Measurements from ENCODE around the gene ROCK1.
A peak's percentile ranks its signal among the peaks of the same experiment; 100 is the strongest.
"Not testable (repeated sequence)": the region's sequence is repeated elsewhere in the genome, so short reads cannot be mapped to it uniquely, and the experiment has no call there.

Gene ROCK1

DNA sequence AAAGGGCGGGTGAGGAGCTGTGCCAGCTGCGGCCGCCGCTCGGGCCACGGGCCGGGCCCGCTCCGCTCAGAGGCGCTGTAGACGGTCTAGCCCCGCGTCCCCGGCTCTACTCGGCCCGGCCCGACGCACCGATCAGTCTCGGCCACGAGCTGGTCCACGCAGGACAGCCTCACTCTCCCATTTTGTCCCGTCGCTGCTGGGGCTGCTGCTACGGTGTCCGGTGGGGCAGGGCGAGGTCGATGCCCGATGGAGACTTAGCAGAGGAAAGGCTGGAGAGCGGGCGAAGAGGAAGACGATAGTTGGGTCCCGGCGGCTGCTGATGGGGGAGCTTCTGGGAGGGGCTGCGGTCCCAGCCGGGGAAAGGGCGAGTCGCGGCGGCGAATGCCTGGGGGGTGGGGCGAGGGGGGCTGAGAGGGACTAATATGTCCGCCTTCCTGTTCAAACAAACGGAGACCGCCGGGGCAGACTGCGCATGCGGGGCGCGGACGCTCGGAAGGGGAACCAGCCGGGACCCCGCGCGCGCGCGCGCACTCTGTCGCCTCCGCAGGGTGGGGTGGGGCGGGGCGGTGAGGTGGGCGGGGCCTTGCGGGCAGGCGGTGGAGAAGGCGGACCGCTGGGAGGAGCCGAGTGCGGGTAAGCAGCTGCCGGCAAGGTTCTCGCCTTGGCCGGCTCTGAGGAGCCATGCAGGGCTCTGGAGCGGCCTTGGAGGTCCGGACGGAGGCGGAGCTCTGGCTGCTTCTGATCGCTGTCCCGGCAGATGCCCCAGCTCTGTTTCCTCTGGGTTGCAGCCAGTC, at the start of gene ROCK1:
Gene ROCK1, minus strand, starts transcription at position 468 of the 794 bp plus-strand sequence. CDS start 903 bp downstream, outside the sequence.
- peak; percentile 99 for DNase-seq

DNA sequence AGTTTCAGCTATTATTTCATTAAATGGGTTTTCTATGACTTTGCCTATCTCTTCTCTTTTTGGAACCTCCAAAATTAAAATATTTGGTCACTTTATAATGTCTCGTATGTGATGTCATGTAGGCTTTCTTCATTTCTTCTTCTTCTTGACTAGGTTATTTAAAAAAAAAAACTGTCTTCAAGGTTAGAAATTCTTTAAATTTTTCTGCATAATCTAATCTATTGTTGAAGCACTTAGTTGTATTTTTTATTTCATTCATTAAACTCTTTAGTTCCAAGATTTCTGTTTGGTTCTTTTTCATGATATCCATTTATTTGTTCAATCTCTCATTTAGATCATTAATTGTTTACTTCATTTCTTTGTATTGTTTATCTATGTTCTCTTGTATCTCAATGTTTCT, 43.8 kb upstream of the ROCK1 start:
- DNase-seq: no peak

DNA sequence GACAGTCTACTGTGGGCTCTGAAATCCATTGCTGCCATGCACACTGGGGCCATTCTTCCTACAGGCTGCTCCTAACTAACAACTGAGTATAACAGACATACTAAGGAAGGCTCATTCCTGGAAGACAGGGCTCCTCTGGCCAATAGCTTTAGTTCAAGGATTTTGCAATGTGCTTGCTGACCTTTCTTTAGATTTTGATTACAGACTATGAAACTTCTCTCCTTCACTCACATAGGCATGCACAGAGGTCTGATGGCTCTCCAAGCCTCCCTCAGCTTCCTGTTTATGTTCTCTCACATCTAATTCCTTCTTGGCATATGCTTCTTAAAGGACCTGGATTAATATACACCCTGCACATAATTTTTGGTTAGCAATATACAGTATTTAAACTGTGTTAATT, 34.4 kb upstream of the ROCK1 start:
- no peak for DNase-seq

DNA sequence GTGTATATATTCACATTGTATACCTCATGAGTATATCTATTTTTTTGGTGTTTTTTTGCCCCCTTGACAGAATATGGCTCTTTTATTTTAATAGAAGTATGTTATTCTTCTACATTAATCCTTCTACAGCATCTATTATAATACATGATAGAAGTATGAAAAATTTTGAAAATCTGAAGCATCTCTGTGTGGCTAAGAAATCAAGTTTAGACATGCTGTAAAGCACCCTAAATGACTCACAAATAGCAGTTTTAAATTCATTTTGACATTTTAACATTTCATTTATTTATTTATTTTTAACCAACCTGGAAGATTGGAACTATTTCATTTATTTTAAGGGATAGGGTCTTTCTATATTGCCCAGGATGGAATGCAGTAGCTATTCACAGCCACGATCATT, 33.8 kb upstream of the ROCK1 start:
- no peak for DNase-seq

DNA sequence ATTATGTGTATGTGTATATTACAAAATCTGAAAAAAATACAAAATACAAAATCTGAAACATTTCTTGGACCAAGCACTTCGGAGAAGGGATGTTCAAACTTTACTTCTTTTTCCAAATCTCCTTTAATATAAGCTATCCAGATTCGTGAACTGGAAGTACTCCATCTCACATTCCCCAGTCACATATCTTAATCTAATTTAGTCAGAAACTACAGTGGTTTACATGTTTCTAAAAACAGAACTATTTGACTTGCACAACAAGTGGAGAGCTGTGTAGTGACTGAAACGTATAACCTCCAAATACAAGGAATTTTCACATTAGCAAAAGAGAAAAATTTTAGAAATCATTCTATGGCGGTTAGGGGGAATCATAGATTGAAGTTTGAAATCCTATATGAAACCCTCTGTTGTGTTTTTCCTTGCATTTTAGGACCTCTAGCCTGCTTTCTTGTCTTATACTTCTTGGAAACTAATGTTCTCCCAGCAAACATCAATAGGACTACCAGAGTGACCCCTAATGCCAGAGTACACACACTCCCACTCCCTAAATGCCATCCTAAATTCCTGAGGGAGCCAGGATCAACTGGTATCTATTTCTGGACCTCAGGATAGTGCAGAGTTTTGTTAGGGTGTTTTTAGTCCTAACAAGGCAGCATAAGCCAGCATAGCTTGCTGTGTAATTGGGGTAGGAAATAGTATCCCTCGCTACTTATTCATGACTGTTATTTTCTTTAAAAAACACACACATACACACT, 30.2 kb upstream of the ROCK1 start:
- no peak for DNase-seq

DNA sequence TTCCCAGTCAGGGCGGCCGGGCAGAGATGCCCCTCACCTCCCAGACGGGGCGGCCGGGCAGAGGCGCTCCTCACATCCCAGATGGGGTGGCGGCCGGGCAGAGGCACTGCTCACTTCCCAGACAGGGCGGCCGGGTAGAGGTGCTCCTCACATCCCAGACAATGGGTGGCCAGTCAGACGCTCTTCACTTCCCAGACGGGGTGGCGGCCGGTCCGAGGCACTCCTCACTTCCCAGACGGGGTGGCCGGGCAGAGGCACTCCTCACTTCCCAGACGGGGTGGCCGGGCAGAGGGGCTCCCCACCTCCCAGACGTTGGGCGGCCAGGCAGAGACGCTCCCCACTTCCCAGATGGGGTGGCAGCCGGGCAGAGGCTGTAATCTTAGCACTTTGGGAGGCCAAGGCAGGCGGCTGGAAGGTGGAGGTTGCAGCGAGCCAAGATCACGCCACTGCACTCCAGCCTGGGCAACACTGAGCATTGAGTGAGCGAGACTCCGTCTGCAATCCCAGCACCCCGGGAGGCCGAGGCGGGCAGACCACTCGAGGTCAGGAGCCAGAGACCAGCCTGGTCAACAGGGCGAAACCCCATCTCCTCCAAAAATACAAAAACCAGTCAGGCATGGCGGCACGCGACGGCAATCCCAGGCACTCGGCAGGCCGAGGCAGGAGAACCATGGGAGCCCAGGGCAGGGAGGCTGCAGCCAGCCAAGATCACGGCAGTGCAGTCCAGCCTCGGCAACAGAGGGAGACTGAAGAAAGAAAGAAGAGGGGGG, 26.3 kb upstream of the ROCK1 start:
- DNase-seq: not testable (repeated sequence)

DNA sequence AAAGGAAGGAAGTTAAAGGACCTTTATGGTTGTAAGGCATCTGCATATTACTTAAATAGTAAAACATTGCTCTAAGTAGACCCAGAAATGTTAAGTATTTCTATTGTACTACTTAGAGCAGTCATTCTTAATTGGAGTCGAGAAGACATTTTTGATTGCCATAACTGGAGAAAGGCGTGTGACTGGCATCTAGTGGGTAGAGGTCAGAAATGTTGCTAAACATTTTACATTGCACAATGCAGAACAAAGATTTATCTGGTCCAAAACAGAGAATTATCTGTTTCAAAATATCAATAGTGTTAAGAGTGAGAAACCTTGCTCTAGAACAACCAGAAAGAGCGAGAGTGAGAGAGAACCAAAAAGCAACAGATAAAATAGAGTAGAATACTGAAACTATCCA, 23.3 kb upstream of the ROCK1 start:
- DNase-seq: no peak

DNA sequence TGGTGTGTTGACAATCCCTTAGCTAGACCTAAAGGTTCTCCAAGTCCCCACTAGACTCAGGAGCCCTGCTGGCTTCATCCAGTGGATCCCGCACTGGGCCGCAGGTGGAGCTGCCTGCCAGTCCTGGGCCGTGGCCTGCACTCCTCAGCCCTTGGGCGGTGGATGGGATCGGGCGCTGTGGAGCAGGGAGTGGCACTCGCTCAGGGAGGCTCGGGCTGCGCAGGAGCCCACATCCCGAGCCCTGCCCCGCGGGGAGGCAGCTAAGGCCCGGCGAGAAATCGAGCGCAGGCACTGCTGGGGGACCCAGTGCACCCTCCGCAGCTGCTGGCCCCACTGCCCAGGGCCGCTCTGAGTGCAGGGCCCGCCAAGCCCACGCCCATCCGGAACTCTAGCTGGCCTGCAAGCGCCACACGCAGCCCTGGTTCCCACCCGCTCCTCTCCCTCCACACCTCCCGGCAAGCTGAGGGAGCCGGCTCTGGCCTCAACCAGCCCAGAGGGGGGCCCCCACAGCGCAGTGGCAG, 20.8 kb upstream of the ROCK1 start:
- no peak for DNase-seq

DNA sequence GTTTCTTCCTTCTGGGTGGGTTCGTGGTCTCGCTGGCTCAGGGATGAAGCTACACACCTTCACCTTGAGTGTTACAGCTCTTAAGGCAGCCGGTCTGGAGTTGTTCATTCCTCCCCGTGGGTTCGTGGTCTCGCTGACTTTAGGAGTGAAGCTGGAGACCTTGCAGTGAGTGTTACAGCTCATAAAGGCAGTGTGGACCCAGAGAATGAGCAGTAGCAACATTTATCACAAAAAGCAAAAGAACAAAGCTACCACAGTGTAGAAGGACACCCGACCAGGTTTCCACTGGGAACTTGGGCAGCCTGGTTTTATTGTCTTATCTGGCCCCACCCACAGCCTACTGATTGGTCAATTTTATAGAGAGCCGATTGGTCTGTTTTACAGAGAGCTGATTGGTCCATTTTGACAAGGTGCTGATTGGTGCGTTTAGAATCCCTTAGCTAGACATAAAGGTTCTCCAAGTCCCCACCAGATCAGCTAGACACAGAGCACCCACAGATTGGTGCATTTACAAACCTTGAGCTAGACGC, 20.1 kb upstream of the ROCK1 start:
- DNase-seq: no peak

DNA sequence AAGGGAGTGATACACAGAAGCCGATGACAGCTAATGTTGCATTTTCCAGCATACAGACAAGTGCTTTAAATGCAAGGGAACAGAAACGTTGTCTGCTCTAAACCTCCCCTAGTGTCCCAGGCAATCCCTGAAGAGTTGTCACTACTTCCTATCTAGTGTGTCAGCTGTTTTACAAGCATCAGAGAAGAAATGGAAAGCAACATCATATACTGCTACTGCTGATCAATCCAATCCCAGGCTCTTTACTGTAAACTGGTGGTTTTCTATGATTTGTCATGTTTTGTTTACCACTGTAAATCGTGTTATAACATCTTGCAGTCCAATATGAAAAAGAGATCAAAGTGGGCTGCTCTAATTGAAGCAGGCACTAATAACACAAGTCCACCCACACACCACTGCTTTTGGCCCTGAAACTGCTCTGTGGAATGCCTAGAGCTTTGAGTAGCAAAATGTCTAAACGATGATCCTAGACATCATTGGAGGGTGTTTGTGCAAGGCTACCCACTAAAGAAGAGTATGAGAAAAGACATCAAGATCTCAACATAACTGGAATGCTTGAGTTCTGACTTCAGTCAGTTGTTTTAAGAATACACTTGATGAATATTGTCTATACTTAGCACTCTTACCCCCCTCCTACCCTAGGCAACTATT, 18.1 kb upstream of the ROCK1 start:
- no peak for DNase-seq

DNA sequence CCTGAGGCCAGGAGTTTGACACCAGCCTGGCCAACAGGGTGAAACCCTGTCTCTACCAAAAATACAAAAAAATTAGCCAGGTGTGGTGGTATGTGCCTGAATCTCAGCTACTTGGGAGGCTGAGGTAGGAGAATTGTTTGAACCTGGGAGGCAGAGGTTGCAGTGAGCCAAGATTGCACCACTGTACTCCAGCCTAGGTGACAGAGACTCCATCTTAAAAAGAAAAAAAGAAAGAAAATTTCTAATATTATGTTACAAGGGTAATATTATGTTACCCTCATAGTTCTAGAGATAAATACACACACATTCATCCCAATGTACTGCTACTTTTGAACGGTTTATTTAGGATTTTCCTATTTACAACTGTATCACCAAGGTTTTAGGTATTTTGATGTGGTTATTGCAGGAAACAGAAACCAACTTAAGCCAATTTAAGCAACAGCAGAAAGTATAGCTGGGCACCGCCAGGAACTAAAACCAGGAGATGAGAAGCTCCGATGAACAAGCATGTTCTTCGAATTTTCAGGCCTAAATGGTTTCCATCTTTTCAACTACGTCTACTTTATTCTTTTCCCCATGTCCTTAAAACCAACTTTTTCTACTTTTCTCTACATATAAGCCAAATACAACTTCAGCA, 11.8 kb upstream of the ROCK1 start:
- DNase-seq: no peak

DNA sequence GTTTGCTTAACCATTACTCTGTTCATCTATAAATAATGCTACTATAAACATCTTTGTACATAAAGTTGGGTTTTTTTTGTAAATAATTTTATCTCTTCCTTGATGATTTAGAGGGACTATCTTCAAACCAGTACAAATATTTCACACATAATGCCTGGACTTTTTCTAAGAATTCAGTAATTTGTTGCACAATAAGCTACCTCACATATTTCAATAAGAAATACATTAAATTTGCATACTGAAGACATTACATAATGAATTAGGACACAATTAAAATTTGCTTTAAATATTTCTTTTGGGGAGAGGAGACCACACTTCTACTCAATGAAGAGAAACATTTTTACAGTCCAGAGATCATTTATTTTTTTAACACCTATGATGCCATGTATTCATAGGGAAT, 7.2 kb upstream of the ROCK1 start:
- no peak for DNase-seq

DNA sequence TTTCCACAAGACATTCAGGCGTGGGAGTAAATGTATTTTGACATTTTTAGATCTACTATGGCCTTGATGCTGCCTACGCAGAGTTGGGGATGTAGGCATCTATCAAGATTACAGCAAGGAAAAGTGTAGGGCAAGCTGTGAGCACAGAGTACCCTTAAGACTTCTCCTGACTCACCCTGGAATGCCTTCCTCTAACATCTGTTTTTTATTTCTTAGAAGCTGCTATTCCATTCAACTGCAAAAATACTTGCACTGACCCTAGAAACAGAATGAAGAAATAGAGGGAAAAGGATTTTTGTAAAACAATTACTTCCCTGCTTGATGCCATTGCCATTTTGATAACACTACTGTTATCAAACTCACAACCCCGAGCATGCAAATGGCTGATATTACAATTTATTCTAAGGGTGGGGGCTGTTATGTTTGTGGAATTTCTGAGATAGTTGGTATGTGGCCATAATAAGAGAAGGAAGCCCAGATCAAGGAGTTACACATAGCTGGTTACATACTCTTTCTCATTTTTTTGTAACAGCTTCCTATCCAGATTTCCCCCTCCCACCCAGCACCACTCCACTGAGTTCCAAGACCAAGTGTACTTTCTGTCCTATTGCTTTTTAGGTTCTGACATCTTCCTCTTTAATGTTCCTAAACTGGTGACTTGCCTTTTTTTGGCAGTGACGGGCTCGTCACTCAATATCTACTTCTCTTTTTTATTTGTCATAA, 6.0 kb upstream of the ROCK1 start:
- DNase-seq: no peak

DNA sequence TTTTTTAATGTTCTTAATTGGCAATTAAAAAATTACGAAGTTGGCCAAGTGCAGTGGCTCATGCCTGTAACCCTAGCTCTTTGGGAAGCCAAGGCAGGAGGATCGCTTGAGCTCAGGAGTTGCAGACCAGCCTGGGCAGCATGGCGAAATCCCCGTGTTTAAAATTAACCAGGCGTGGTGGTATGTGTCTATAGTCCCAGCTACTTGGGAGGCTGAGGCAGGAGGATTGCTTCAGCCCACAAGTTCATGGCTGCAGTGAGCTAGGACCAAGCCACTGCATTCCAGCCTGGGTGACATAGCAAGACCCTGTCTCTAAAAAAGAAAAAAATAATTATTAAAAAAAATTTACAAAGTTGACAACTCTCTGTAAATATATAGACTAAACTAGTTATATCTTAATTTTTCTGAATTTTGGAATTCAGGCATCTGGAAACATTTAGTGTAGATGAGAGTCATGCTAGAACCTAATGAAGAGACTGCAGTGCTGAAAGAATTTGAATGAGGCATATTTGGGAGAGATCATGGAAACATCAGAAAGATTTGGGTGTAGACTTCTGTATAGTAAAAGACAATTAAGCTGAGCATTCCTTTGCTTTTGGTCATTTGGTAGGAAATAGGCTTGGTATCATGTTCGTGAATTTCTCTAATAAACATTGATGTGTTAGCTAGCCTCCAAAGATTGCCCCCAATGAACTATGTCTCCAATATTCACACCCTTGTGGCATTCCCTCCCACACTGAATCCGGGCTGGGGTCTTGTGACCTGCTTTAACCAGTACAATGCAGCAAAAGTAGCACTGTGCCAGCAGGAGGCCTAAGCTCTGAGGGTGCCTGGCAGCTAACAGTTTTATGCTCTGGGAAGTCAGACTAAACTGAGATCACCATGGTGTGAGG, 4.2 kb upstream of the ROCK1 start:
- DNase-seq: no peak

DNA sequence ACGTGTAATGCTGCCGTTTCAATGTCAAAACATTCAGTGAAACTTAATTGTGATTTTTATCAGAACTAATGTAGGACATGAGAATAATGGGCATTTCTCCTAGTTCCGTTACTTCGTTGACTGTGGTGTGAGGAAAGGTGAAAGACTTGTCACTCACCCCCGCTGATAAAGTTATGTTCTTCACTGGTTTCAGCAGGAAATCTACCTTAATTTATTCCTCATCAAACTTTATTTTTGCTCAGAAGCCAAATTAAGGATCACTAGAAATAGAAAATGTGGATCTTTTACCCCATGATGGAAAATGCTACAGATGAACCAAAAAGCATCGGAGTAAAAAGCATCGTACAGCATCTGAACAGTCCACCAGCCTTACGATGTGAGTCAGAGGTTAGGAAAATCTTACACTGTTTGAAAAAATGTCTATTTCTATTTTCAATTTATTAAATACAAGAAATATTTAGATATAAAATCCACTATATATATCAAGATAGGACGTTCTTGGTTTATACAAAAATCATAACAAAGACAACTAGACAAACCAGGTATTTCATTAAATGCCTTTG, 1.0 kb upstream of the ROCK1 start:
- DNase-seq: no peak

DNA sequence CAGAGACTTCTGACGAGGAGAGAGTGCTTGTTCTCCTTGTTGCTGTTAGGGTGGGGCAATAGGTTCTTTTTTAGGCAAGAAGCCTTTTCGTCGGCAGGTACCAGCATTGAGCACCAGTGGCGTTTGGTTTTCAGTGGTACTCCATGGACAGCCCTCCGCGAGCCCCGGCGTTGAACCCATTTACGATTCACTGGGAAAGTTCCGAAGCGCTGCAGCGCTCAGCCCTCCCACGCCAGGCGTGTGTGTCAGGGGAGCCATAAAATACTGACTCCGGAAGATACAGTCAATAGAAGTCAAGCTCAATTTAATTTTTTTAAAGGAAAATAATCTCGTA, 494 bp upstream of the ROCK1 start:
- DNase-seq: peak; percentile 84

DNA sequence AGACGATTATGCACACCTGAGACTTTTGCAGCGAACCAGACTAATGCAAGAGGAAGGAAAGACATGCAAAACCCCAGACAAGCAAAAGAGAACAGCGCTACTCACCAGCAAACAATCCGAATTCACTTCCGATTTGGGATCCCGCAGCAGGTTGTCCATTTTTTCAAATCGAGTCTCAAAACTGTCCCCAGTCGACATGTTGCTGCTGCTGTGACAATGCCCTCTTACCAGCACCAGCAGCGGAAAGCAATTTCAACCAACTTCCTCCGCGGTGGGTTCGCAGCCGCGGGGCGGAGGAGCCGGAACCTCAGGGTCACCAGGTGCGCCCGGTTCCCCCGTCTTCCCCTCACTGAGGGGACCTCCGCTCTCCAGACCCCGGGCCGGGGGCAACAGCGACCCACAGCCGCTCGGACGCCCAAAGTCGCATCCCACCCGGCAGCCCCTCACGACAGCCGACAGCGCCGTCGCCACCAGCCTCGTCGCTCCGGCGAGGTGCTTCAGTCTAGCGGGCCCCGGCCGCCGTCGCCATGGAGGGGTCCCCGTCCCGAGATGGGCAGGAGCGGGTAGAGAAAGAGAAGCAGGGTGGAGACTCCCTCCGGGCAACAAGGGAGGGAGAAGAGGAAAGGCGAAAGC, 784 bp downstream of the ROCK1 start:
- DNase-seq: peak; percentile 89

DNA sequence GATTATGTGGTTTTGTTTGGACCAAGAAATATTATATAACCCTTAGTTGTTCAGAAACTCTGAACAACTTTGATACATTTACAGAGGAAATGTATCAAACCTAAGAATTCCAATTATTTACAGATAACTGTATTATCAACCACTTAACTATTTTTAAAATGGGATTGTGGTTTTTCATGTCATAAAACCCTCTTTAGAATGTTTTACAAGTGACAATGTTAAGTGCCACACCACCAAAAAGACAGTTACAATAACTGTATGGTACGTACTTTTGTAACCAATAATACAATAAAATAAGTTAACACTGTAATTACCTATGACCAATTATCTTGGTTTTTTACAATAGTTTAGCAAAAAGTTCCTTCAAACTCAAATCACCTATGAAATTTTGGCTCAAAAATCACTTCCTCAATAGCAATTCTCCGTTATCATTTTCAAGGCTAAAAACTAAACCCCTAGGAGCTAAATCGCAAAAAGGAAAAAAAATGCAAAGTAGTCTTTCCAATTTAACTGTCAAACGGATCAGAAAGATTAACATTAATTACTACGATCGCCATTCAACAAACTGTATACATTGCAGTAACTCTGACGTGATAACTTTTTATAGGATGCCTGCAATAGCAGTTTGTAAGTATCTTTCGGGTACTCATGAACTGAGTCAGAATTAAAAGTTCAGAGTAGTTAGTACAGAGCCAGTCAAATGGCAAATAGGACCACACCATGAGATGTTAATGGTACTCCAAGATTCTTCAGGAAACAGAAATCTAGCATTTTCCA, 1.5 kb downstream of the ROCK1 start:
- DNase-seq: no peak

DNA sequence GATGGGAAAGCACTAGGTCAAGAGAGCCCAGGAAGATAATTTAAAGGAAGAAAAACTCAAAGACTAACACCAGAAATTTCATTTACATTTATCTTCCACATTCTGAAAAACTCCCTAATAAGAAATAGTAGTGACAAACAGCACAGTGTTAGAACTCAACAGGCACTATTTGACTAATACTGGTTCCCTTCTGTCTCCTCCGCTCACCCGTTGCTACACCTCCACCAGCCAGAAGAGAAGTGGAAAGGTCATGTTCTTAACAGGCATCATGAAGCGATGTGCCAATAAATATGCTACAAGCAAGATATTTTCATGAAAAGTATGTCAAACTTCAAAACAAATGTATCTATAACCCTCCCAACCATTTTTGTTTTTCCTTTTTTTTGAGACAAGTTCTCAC, 5.7 kb downstream of the ROCK1 start:
- DNase-seq: no peak
